ENCODE data around the gene PIP5K1C. TPM values are rescaled to one million over a fixed set of nuclear protein-coding genes. Genes with fewer than 3 reads are reported as not detected.

The PIP5K1C gene
- total RNA-seq, 6 experiments from 2014 or later: 5.3 to 9.8 (median 7.6) TPM

- DNase-seq (no peak), ATAC-seq (no peak)
- peaks cover 0 to 26% (median 10%) of the 10 kb centered on the region in 4 donors for H3K4me1 ChIP-seq
- no peaks in the 10 kb centered on the region for H3K9me3 ChIP-seq
- H3K27me3 ChIP-seq: no peaks in the 10 kb centered on the region
- WGBS (ENCODE audit: insufficient coverage, low coverage, low lambda C conversion rate, missing lambda C conversion rate): 77% methylated on average over 9 of the region's 23 CpGs
- H3K36me3 ChIP-seq: no peaks in the 10 kb centered on the region
- no peak overlapping the region for H3K4me3 ChIP-seq
- no peak overlapping the region for H3K27ac ChIP-seq
- intact Hi-C loops (cut with DNase I): no loop called here
- TF ChIP-seq CTCF (IDR thresholded peaks at IDR 0.05): no peak
Observed at GRCh38 chr19:3660493-3661219, 39.6 kb downstream of the PIP5K1C start.

GRCh38 chr19:3659746-3660112, 40.5 kb downstream of the PIP5K1C start:
- TF ChIP-seq CTCF (IDR thresholded peaks at IDR 0.05): no peak
- no peak for TF ChIP-seq POLR2A (IDR thresholded peaks at IDR 0.05)
- Histone ChIP-seq H3K4me1 (peaks cover 0 to 26% (median 10%) of the 10 kb centered on the region in 4 donors), H3K27me3 (no peaks in the 10 kb centered on the region), H3K36me3 (no peaks in the 10 kb centered on the region), H3K27ac (no peak overlapping the region), H3K4me3 (no peak overlapping the region), H3K9me3 (no peaks in the 10 kb centered on the region)
- intact Hi-C loops (cut with DNase I): no loop called here
- DNase-seq (no peak), ATAC-seq (no peak)
- WGBS (ENCODE audit: insufficient coverage, low coverage, low lambda C conversion rate, missing lambda C conversion rate): 100% methylated on average over 3 of the region's 22 CpGs

DNA sequence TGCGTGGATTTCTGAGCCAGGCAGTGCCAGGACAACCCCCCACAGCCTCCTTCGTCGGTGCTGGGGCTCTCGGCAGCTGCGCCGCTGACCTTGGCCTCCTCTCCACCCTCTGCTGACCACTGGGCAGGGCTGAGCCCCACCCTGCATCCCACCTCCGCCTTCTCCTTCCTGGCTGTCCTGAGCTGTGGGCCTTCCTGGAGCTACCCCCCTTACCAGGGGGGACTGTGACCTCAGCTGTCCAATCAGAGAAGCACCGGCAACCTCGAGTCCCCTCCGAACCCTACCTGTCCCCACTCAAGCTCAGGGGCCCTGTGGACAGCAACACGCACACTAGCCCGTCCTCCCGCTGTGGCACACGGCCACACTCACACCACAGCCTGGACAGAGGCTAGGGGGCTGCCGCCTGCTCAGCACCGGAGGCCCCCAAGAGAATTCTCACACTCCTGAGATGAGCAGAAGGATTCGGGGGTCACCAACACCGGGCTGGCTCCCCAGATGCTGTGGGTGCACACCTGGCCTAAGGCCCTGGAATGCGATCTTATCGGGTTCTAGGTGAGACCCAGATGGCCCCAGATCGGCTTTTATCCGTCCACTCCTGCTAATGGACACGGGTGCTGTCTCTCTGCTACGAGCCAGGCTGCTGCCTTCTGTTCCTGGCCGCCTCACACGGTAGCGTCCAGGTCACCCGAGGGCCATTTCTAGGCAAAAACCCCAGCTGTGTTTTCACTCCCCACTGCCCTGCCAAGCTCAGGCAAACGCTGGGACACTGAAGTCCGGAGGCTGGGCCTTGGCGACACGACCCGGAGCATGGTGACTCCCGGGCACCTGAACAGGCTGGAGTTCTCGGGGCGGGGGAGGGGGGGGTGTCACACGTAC, 41.2 kb downstream of the PIP5K1C start:
- DNase-seq (peak in 2 of 3 donors; percentile 74 to 80), ATAC-seq (peak; percentile 3 to 81 (median 52))
- intact Hi-C loops (cut with DNase I): no loop called here
- WGBS (ENCODE audit: insufficient coverage, low coverage, low lambda C conversion rate, missing lambda C conversion rate): 84% methylated on average over 11 of the region's 37 CpGs
- no peak overlapping the region for H3K27ac ChIP-seq
- no peaks in the 10 kb centered on the region for H3K9me3 ChIP-seq
- no peaks in the 10 kb centered on the region for H3K27me3 ChIP-seq
- H3K4me3 ChIP-seq: no peak overlapping the region
- TF ChIP-seq CTCF (IDR thresholded peaks at IDR 0.05) (no peak), POLR2A (IDR thresholded peaks at IDR 0.05) (no peak)
- peaks cover 0 to 26% (median 10%) of the 10 kb centered on the region in 4 donors for H3K4me1 ChIP-seq
- H3K36me3 ChIP-seq: no peaks in the 10 kb centered on the region

GRCh38 chr19:3658004-3658869, 42.0 kb downstream of the PIP5K1C start:
- no peak overlapping the region for H3K27ac ChIP-seq
- 30% methylated on average over 6 of the region's 39 CpGs for WGBS (ENCODE audit: insufficient coverage, low coverage, low lambda C conversion rate, missing lambda C conversion rate)
- peaks cover 0 to 26% (median 10%) of the 10 kb centered on the region in 4 donors for H3K4me1 ChIP-seq
- DNase-seq (peak; percentile 87 to 94 (median 93)), ATAC-seq (peak; percentile 85 to 92 (median 88))
- H3K27me3 ChIP-seq: no peaks in the 10 kb centered on the region
- no peaks in the 10 kb centered on the region for H3K36me3 ChIP-seq
- no peaks in the 10 kb centered on the region for H3K9me3 ChIP-seq
- intact Hi-C loops (cut with DNase I): no loop called here
- H3K4me3 ChIP-seq: no peak overlapping the region
- TF ChIP-seq CTCF (IDR thresholded peaks at IDR 0.05): no peak
- no peak for TF ChIP-seq POLR2A (IDR thresholded peaks at IDR 0.05)
